Spleen (tissue), 11 donors: ENCODE measurements around the gene EYA2. TPM values are rescaled to one million over a fixed set of nuclear protein-coding genes. Genes with fewer than 3 reads are reported as not detected.

Experiments
- DNase-seq: peaks from one replicate; pipeline ENCODE4 v3.0.0-alpha.2; 2020
- H3K27ac ChIP-seq, 8 donors: fragments of 200-600 bp; sonication (generic) in 7 of 8; 1 replicate in 4 of 8; 2 replicates in 4 of 8; pipeline versions ENCODE4 v1.5.0 to v1.8.0; 2016 to 2021; ENCODE audit warnings: inconsistent platforms in 4 of 8, mild to moderate bottlenecking in 4 of 8, moderate library complexity in 1 of 8
- H3K27me3 ChIP-seq, 7 donors: fragments of 200-600 bp; sonication (generic) in 6 of 7; replicated peaks in 1 of 7; 1 replicate in 4 of 7; 2 replicates in 3 of 7; pipeline versions ENCODE4 v1.5.0 to v1.8.0; 2016 to 2021; ENCODE audit warnings: inconsistent platforms in 3 of 7, mild to moderate bottlenecking in 1 of 7
- H3K36me3 ChIP-seq, 6 donors: fragments of 200-600 bp; sonication (generic) in 5 of 6; 1 replicate in 4 of 6; 2 replicates in 2 of 6; pipeline versions ENCODE4 v1.5.0 to v1.8.0; 2016 to 2021; ENCODE audit warnings: inconsistent platforms in 2 of 6
- H3K4me1 ChIP-seq, 6 donors: fragments of 200-600 bp; sonication (generic) in 5 of 6; 1 replicate in 3 of 6; 2 replicates in 3 of 6; pipeline versions ENCODE4 v1.5.0 to v1.8.0; 2016 to 2021; ENCODE audit warnings: inconsistent platforms in 3 of 6
- H3K4me3 ChIP-seq, 8 donors: fragments of 200-600 bp; sonication (generic) in 7 of 8; 1 replicate in 4 of 8; 2 replicates in 4 of 8; pipeline versions ENCODE4 v1.5.0 to v1.8.0; 2016 to 2021; ENCODE audit warnings: inconsistent platforms in 4 of 8, mild to moderate bottlenecking in 4 of 8, moderate library complexity in 2 of 8
- H3K9me3 ChIP-seq, 8 donors: fragments of 200-600 bp; sonication (generic) in 7 of 8; 1 replicate in 4 of 8; 2 replicates in 4 of 8; pipeline versions ENCODE4 v1.5.0 to v1.8.0; 2016 to 2021; ENCODE audit warnings: inconsistent platforms in 4 of 8
- CTCF ChIP-seq, 11 experiments: fragments of 200-600 bp in 7 of 11; fragments of 450-650 bp in 4 of 11; sonication (generic) in 4 of 11; IDR thresholded peaks in 8 of 11; conservative IDR thresholded peaks in 3 of 11; 1 replicate in 7 of 11; 2 replicates in 4 of 11; pipeline versions ENCODE4 v1.4.0 to v1.8.0; 2016 to 2021; ENCODE audit warnings: antibody characterized with exemption in 11 of 11, inconsistent platforms in 4 of 11, mild to moderate bottlenecking in 1 of 11
- POLR2A ChIP-seq, 3 donors: fragments of 450-650 bp; IDR thresholded peaks; one replicate each; pipeline ENCODE4 v1.5.1; 2017; ENCODE audit warnings: antibody characterized with exemption in 3 of 3, mild to moderate bottlenecking in 1 of 3
- POLR2AphosphoS5 ChIP-seq, 3 donors: sonication (generic); formaldehyde crosslinking; IDR thresholded peaks; one replicate each; pipeline ENCODE4 v1.5.1; 2017; ENCODE audit warnings: antibody characterized with exemption in 3 of 3
- WGBS, 5 donors: extraction: QIAGEN DNeasy Blood & Tissue Kit in 3 of 5; methylation state at CpG; one replicate each; pipeline versions ENCODE4 v1.1.5 to v1.1.7; 2013 to 2018; 5-methylcytosine and 5-hydroxymethylcytosine counted together
- intact Hi-C: fragments of 100-400 bp; cut with DNase I; formaldehyde crosslinking; loops from one replicate; pipeline ENCODE4 v1.15.0; 2023; ENCODE audit warnings: low total_unique reads
- polyA plus RNA-seq, 3 donors: library from polyadenylated mRNA; stranded (reverse); fragments of 200-250 nt; gene quantifications; one replicate each; pipeline ENCODE4 v1.2.1, GENCODE V29; 2013
- total RNA-seq, 7 donors: library from RNA; depleted of rRNA in 3 of 7; stranded (reverse); fragments of >200 nt in 3 of 7; fragmentation: NEBNext Ultra II Directional in 4 of 7; extraction: Animal tissue kit (Norgen Biotek cat#: 25700) in 4 of 7; gene quantifications; one replicate each; pipeline versions ENCODE4 v1.1.0 to v1.2.1, GENCODE V29; 2016 to 2021
- donor health status: healthy with polysubstance abuse.
- donor health status: DM: no; HTN: no; CAD: no; lungs with moderate emphysema.
- donor health status: DM: no; HTN: no; CAD: no.
- donor health status: Bipolar disorder and iron deficiency.
- donor health status: healthy.
- donor health status: DM: no; HTN: no; CAD: no.
- donor health status: DM: yes; HTN: yes; CAD: no.

The EYA2 gene
- total and polyA plus RNA-seq, 10 donors: 0.26 to 0.76 (median 0.51) TPM; not detected in 1

- WGBS, 5 donors: 75 to 83% (median 81%) methylated on average over 7 of the region's 7 CpGs
- no peaks in the 10 kb centered on the region for H3K9me3 ChIP-seq
- DNase-seq: no peak
- H3K27me3 ChIP-seq: peaks cover 0 to 65% (median 30%) of the 10 kb centered on the region in 7 donors
- H3K27ac ChIP-seq: no peak overlapping the region
- H3K4me3 ChIP-seq: no peak overlapping the region
- H3K36me3 ChIP-seq: no peaks in the 10 kb centered on the region
- peaks cover 0 to 13% (median 0%) of the 10 kb centered on the region in 6 donors for H3K4me1 ChIP-seq
- TF ChIP-seq CTCF (IDR thresholded peaks at IDR 0.05 in 8 of 11, conservative IDR thresholded peaks at IDR 0.05 in 3 of 11): no peak
- TF ChIP-seq POLR2AphosphoS5 (IDR thresholded peaks at IDR 0.05): no peak
- TF ChIP-seq POLR2A (IDR thresholded peaks at IDR 0.05): no peak
- intact Hi-C loops: no loop called here
Measured at GRCh38 chr20:46898423-46898822, 3.8 kb downstream of the EYA2 start.

GRCh38 chr20:46899621-46900020, 5.0 kb downstream of the EYA2 start:
- Histone ChIP-seq H3K4me1 (peaks cover 0 to 13% (median 0%) of the 10 kb centered on the region in 6 donors), H3K9me3 (no peaks in the 10 kb centered on the region), H3K27ac (no peak overlapping the region), H3K27me3 (peaks cover 0 to 53% (median 18%) of the 10 kb centered on the region in 7 donors), H3K36me3 (no peaks in the 10 kb centered on the region), H3K4me3 (no peak overlapping the region)
- intact Hi-C loops: no loop called here
- TF ChIP-seq CTCF (IDR thresholded peaks at IDR 0.05 in 8 of 11, conservative IDR thresholded peaks at IDR 0.05 in 3 of 11): no peak
- no peak for TF ChIP-seq POLR2AphosphoS5 (IDR thresholded peaks at IDR 0.05)
- TF ChIP-seq POLR2A (IDR thresholded peaks at IDR 0.05): no peak
- 65 to 79% (median 72%) methylated on average over 11 of the region's 11 CpGs for WGBS, 5 donors
- no peak for DNase-seq

GRCh38 chr20:46900086-46900485, 5.4 kb downstream of the EYA2 start:
- intact Hi-C loops: no loop called here
- peaks cover 0 to 9% (median 0%) of the 10 kb centered on the region in 6 donors for H3K4me1 ChIP-seq
- no peaks in the 10 kb centered on the region for H3K36me3 ChIP-seq
- no peak for TF ChIP-seq POLR2A (IDR thresholded peaks at IDR 0.05)
- no peak for TF ChIP-seq CTCF (IDR thresholded peaks at IDR 0.05 in 8 of 11, conservative IDR thresholded peaks at IDR 0.05 in 3 of 11)
- no peak for TF ChIP-seq POLR2AphosphoS5 (IDR thresholded peaks at IDR 0.05)
- no peak overlapping the region for H3K27ac ChIP-seq
- DNase-seq: no peak
- H3K27me3 ChIP-seq: peaks cover 0 to 48% (median 14%) of the 10 kb centered on the region in 7 donors
- H3K9me3 ChIP-seq: no peaks in the 10 kb centered on the region
- H3K4me3 ChIP-seq: no peak overlapping the region
- 23 to 40% (median 32%) methylated on average over 6 of the region's 6 CpGs for WGBS, 5 donors

GRCh38 chr20:46900826-46901225, 6.2 kb downstream of the EYA2 start:
- Histone ChIP-seq H3K27ac (no peak overlapping the region), H3K4me3 (no peak overlapping the region), H3K36me3 (no peaks in the 10 kb centered on the region), H3K9me3 (no peaks in the 10 kb centered on the region), H3K27me3 (peaks cover 0 to 41% (median 7%) of the 10 kb centered on the region in 7 donors), H3K4me1 (peaks cover 0 to 2% (median 0%) of the 10 kb centered on the region in 6 donors)
- no peak for DNase-seq
- TF ChIP-seq POLR2AphosphoS5 (IDR thresholded peaks at IDR 0.05) (no peak), POLR2A (IDR thresholded peaks at IDR 0.05) (no peak), CTCF (IDR thresholded peaks at IDR 0.05 in 8 of 11, conservative IDR thresholded peaks at IDR 0.05 in 3 of 11) (no peak)
- intact Hi-C loops: no loop called here
- WGBS, 5 donors: 77 to 88% (median 84%) methylated on average over 11 of the region's 11 CpGs
